Stimulated activated CD4-positive, alpha-beta T cell treated with anti-CD3 and anti-CD28 coated beads, Interleukin-4, amount 100 ng/mL, for 1 hour (primary cell): ENCODE measurements around the gene SPATA33.
A peak's percentile ranks its signal among the peaks of the same experiment; 100 is the strongest.
"Not testable (repeated sequence)": the region's sequence is repeated elsewhere in the genome, so short reads cannot be mapped to it uniquely, and the experiment has no call there.

Experiments
- DNase-seq: peaks from one replicate; pipeline ENCODE4 v3.0.0-alpha.2; 2020

SPATA33 gene

GRCh38 chr16:89695086-89695874 is 37.6 kb downstream of the SPATA33 start:
- no peak for DNase-seq

- no peak for DNase-seq
Measured at GRCh38 chr16:89695875-89696669, 38.4 kb downstream of the SPATA33 start.

- no peak for DNase-seq
Measured at GRCh38 chr16:89696670-89697128, 39.1 kb downstream of the SPATA33 start.

- DNase-seq = no peak
Measured at GRCh38 chr16:89697161-89697615, 39.6 kb downstream of the SPATA33 start.

GRCh38 chr16:89697616-89698331 is 40.1 kb downstream of the SPATA33 start:
- no peak for DNase-seq

GRCh38 chr16:89698717-89699116 is 41.1 kb downstream of the SPATA33 start:
- not testable (repeated sequence) for DNase-seq

- DNase-seq = not testable (repeated sequence)
Measured at GRCh38 chr16:89699629-89700099, 42.0 kb downstream of the SPATA33 start.

- peak; percentile 98 for DNase-seq
Measured at GRCh38 chr16:89700100-89700648, 42.5 kb downstream of the SPATA33 start.

- DNase-seq = peak; percentile 53
Measured at GRCh38 chr16:89700649-89701424, 43.2 kb downstream of the SPATA33 start.

- peak; percentile 97 for DNase-seq
Measured at GRCh38 chr16:89701425-89702406, 44.1 kb downstream of the SPATA33 start, which contains the start of gene SPATA2L. Gene SPATA2L (minus strand): TSS chr16:89701705. CDS start chr16:89701232, 473 bp downstream.

- no peak for DNase-seq
Measured at GRCh38 chr16:89704281-89704680, 46.6 kb downstream of the SPATA33 start.

GRCh38 chr16:89705006-89705405 is 47.4 kb downstream of the SPATA33 start:
- DNase-seq = no peak

- no peak for DNase-seq
Measured at GRCh38 chr16:89706518-89707260, 49.1 kb downstream of the SPATA33 start.

- no peak for DNase-seq
Measured at GRCh38 chr16:89707695-89708094, 50.1 kb downstream of the SPATA33 start.

GRCh38 chr16:89708481-89708931 is 50.9 kb downstream of the SPATA33 start:
- no peak for DNase-seq

GRCh38 chr16:89709166-89709565 is 51.5 kb downstream of the SPATA33 start:
- no peak for DNase-seq

- no peak for DNase-seq
Measured at GRCh38 chr16:89709716-89710432, 52.2 kb downstream of the SPATA33 start.

- no peak for DNase-seq
Measured at GRCh38 chr16:89710709-89711564, 53.3 kb downstream of the SPATA33 start.
